Muscle of arm (tissue), 12 donors: ENCODE results near the gene DLL4. TPM values are rescaled to one million over a fixed set of nuclear protein-coding genes. Genes with fewer than 3 reads are reported as not detected.

ENCODE experiments used
- DNase-seq: peaks from one replicate; pipeline ENCODE4 v3.0.0-alpha.2; 2013
- polyA plus RNA-seq, 12 donors: library from polyadenylated mRNA; unstranded; fragments of 120-200 nt; gene quantifications; one replicate each; pipeline ENCODE4 v1.2.1, GENCODE V29; 2013; ENCODE audit not compliant: insufficient read length in 12 of 12

DLL4 gene
- polyA plus RNA-seq, 12 donors = 9.0 to 22.3 (median 10.8) TPM; not detected in 1

- DNase-seq = no peak
Observed at GRCh38 chr15:40925863-40926658, 3.1 kb upstream of the DLL4 start.

GRCh38 chr15:40926659-40927494 lies 2.3 kb upstream of the DLL4 start:
- DNase-seq = no peak

GRCh38 chr15:40927495-40927872 lies 1.7 kb upstream of the DLL4 start:
- no peak for DNase-seq

- no peak for DNase-seq
Observed at GRCh38 chr15:40927873-40928806, 1.0 kb upstream of the DLL4 start.

- peak; percentile 72 for DNase-seq
Observed at GRCh38 chr15:40929660-40930429, 705 bp downstream of the DLL4 start.

- peak; percentile 56 for DNase-seq
Observed at GRCh38 chr15:40930430-40931299, 1.5 kb downstream of the DLL4 start.

- no peak for DNase-seq
Observed at GRCh38 chr15:40931300-40932142, 2.4 kb downstream of the DLL4 start.

- no peak for DNase-seq
Observed at GRCh38 chr15:40932156-40932555, 3.0 kb downstream of the DLL4 start.

- DNase-seq = no peak
Observed at GRCh38 chr15:40932649-40933516, 3.7 kb downstream of the DLL4 start.

GRCh38 chr15:40933517-40933902 lies 4.4 kb downstream of the DLL4 start:
- no peak for DNase-seq

- no peak for DNase-seq
Observed at GRCh38 chr15:40934457-40934856, 5.3 kb downstream of the DLL4 start.

GRCh38 chr15:40936234-40936708 lies 7.1 kb downstream of the DLL4 start:
- DNase-seq = no peak

GRCh38 chr15:40936709-40937666 lies 7.8 kb downstream of the DLL4 start:
- no peak for DNase-seq

GRCh38 chr15:40937762-40938535 lies 8.8 kb downstream of the DLL4 start:
- no peak for DNase-seq

GRCh38 chr15:40938536-40938870 lies 9.4 kb downstream of the DLL4 start:
- DNase-seq = no peak

GRCh38 chr15:40940296-40940801 lies 11.2 kb downstream of the DLL4 start:
- no peak for DNase-seq
